GM12801 (cell line): ENCODE results near the gene OR6N2.

Experiments
- TF ChIP-seq, protein P1 (sequence below): IDR thresholded peaks from one replicate; pipeline ENCODE4 v1.5.1; 2011; ENCODE audit warnings: control low read depth; ENCODE audit not compliant: insufficient read length; ENCODE audit errors: extremely low read depth

OR6N2 gene

DNA sequence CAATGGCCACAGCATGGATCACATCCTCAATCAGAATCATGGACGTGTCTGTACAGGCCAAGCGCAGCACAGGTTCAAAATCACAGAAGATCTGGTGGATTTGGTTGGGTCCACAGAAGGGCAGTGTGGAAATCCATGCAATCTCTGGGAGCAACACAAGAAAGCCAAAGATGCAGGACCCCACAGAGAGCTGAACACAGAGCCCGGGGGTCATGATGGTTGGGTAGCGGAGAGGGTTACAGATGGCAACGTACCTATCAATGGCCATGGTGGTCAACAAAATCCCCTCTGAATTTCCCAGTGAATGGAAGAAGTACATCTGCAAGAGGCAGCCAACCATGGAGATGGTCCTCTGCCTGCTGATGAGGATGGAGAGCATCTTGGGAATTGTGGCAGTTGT is 56.6 kb downstream of the OR6N2 start:
- TF ChIP-seq, protein P1, sequence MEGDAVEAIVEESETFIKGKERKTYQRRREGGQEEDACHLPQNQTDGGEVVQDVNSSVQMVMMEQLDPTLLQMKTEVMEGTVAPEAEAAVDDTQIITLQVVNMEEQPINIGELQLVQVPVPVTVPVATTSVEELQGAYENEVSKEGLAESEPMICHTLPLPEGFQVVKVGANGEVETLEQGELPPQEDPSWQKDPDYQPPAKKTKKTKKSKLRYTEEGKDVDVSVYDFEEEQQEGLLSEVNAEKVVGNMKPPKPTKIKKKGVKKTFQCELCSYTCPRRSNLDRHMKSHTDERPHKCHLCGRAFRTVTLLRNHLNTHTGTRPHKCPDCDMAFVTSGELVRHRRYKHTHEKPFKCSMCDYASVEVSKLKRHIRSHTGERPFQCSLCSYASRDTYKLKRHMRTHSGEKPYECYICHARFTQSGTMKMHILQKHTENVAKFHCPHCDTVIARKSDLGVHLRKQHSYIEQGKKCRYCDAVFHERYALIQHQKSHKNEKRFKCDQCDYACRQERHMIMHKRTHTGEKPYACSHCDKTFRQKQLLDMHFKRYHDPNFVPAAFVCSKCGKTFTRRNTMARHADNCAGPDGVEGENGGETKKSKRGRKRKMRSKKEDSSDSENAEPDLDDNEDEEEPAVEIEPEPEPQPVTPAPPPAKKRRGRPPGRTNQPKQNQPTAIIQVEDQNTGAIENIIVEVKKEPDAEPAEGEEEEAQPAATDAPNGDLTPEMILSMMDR: no peak
